GM19468 (cell line): Measurements from ENCODE around the gene WDR75.

ENCODE experiments used
- ATAC-seq: cut with Tn5 transposase; IDR thresholded peaks from one replicate; pipeline ENCODE4 v1.9.1; 2021; ENCODE audit warnings: mild to moderate bottlenecking, moderate library complexity, moderate number of reproducible peaks; ENCODE audit not compliant: unreplicated experiment; ENCODE audit errors: extremely low read depth

Gene WDR75

DNA sequence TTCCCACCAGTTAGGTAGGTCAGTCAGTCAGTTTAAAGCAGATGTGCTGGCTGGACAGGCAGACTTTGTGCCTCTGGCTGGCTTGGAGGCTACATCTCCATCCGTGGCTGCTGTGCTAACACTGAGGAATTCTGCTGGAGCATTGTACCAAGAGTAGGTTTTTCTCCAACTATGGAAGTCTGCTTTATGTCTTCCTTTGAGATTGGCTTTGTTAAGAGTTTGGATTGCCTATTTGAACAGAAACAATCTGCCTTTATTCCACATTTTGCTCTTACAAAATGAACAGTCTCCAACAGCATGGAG lies 46.7 kb downstream of the WDR75 start:
- no peak for ATAC-seq

DNA sequence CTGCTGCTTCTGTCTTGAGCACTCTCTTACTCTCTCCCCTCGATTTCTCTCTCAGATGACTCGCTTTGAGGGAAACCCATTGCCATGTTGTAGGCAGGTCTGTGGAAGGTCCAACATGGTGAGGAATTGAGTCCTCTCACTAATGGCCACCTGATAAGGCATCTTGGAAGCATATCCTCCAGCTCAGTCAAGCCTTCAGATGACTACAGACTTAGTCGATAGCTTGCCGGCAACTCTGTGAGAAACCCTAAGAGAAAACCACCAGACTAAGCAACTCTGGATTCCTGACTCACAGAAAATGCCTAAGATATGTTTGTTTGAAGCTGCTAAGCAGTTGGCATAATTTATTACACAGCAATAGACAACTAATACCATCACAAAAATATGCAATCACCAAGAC lies 51.2 kb downstream of the WDR75 start:
- ATAC-seq: no peak

DNA sequence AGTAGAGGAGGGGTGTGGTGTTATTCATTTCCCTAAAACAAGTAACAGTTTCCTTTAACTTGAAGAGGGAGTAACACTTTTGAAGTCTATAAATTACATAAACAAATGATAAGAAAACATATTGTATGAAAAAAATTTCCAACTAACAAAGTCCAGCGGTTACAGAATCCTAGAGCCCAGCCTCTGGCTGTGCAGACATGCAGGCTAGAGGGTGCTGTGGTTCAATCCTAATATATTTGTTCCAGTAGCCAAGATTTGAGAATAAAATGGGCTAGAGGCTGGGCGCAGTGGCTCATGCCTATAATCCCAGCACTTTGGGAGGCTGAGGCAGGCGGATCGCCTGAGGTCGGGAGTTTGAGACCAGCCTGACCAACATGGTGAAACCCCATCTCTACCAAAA lies 56.9 kb downstream of the WDR75 start:
- ATAC-seq: no peak

DNA sequence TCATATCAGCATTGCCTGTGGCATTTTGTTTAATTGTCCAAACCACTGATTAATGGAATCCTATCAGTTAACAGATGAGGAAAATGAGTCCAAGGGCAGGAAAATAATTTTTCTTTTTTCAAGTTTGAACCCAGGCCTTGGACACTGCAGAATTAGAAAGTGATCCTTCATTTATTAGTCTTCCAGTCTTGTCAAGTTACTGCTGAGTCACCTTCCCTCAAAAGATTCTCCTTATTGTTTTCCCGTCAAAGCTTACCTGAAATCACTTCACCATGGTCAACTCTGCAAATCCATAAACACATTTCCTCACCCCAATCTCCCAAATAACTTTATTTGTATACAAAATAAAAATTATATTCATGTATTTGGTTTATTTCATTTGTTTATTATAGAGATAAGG lies 57.9 kb downstream of the WDR75 start:
- ATAC-seq: no peak

DNA sequence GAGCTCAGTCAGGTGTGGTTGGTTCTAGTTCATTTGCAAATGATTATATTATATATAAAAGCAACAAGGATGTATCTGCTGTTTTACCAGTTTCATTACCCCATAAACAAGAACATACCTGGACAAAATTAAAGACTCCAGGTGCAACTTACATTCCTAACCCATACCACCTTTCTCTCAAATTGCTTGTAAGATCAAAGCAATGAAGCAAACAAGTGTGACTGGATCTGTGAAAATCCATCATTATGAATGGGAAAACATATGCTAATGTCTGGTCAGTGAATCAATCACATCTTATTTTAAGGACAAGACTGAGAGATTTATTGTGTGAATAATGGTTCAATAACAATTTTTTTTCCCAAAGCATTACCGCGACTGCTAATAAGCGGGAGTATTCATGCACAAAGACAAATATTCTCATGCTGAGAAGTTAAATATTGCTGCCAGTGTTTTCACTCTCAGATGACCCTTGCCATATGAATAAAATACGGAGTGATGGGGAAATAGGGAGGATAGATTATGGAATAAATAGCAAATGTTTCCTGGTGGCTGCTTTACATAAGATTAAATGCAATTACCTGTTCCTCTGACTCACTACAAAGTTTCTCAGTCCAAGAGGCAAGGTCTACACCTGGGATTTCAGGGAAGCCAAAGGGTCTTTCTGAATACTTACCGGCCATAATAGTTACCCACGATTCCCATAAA lies 59.3 kb downstream of the WDR75 start:
- no peak for ATAC-seq

DNA sequence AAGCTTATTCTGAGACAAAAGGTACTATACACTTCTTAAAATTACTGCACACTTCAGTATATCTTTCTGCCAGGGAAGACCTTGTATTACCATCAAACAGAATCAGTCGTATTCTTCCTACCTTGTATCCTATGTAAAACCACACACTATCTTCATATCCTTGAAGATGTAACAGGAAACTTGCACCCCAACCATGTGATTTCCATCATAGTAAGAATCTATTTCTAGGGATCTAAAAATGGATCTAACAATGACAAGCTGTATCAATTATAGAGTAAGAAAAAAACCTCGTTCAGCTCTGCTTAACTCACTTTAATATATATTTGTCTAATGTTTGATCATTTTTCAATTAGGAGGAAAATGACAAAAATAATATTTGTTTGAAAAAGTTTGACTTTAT lies 60.2 kb downstream of the WDR75 start:
- no peak for ATAC-seq

DNA sequence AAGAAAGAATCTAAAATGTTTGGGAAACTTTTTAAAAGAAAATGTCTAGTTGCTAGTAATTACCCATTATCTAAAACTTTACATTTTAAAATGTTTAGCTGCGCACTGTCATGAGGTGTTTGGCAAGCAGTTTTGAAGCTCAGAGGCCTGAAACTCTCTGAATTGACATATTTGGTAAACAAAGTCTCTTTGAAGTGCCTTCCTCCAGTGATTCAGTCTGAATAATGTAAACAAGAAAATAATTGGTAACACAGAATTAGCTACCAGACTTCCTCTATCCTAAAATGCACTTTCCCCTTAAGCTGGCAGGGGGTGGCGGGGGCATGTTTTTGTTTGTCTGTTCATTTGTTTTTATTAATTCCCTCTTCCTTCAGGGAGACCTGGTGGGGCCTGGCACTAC lies 61.4 kb downstream of the WDR75 start:
- ATAC-seq: no peak

DNA sequence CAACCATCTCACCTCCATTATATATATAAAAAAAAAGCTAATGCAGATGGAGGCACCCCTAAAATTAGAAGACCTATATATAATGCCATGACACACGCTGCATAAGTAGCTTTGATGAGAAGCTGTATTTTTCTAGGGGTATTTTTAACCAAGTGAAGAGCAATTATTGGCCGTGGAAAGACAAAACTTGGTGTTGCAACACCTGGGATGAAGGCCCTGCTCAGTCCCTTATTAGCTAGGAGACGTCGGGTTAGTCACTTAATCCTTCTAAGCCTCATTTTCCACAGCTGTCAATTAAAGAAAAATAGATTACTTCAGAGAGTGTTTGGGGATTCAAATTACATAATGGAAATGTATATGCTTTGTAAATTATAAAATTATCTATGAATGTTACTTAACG lies 63.0 kb downstream of the WDR75 start:
- no peak for ATAC-seq

DNA sequence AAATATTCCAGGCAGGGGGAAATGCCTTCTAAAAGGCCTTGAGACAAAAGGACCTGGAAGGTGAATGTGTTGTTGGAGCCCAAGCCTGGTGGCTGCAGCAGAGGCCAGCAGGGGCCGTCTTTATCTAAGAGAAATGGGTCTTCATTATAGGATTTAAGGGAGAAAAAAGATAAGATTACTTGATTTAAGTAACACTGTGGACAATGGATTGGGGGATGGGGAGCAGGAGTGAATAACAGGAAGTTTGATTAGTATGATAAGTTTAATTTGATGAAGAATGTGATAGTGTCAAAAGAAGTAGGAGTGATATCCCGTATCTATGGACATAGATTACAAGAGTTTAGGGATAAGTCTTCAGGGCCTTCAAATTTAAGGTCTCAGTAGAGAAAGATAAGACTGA lies 64.2 kb downstream of the WDR75 start:
- ATAC-seq: no peak

DNA sequence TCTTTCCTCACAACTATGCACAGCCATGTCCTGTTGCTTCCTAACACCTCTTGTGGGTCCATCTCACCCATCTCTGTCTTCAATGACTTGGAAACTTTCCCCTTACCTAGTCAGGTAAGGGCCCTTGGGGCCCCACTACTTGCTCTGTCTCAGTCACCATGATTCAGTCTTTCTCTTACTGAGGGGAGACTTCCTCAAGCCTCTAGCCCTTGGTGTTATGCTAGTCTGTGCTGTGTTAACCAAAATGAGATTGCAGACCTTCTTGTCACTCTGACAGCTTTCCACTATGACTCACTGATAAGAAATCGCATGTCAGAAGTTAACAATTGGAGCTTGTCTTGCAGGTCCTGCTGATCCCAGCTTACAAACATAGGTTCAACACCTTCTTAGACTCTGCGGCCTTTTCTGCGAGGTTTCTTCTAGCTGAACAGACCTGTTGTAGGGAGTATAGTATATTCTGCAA lies 65.3 kb downstream of the WDR75 start:
- ATAC-seq: no peak

DNA sequence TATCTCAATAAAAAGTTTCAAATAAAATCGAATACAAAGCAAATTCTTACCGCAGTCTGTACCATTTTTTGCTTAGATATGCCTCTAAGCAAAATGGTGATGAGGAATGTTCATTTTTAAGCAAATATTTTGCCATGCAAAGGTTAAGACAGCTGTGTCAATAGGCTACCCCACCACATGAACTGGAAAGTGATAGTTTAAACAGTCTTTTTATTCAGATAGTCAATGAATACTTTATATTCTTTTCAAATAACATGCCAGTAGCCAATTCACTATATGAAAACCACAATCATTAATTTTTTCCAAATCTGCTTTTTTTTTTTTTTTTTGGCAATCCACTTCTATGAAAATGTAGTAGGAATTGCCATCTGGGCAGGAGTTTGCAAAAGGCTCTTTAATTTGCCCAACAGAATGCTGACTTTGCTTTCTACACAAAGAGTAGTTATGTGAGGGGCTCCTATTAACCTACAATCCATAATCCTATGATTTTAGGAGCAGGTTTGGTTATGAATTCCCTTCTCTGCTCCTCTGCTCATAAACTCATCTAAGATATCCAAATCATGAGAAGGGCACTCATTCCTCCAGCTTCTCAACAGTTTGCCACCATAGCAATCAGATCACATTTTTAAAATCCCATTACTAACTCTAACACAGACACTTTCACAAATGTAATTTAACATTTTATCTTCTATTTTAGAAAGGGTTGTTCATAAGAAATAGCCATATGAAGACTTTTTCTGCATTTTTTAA lies 70.1 kb downstream of the WDR75 start:
- no peak for ATAC-seq

DNA sequence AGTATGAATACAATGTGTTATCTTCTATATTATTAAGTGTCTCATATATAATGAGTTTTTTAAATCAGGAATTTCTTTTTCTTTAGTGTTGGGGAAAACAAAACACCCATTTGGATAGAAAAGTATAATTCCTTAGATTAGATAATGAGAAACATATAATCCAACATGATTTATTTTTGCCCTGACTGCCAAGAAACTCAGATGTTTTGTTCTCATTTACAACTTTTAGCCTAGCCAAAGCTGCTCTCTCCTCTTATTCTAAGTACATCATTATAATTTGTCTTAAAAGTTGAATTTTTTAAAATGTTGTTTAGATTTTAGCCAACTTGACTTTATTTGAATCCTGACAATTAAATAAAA lies 70.7 kb downstream of the WDR75 start:
- ATAC-seq: no peak

DNA sequence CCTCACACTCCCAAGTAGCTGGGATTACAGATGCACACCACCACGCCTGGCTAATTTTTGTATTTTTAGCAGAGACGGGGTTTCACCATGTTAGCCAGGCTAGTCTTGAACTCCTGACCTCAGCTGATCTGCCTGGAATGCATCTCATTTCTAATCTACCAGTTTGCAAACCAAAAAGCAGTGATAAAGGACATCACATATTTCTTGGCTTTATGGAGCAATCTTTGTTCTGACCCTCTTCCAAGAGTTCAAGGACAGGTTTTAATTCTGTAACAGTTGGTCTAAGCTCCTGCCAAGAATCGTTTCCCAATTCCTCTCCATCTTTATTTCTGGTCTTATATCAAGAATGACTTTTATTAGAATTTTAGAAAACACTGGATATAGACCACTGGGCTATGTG lies 71.6 kb downstream of the WDR75 start:
- ATAC-seq: no peak

DNA sequence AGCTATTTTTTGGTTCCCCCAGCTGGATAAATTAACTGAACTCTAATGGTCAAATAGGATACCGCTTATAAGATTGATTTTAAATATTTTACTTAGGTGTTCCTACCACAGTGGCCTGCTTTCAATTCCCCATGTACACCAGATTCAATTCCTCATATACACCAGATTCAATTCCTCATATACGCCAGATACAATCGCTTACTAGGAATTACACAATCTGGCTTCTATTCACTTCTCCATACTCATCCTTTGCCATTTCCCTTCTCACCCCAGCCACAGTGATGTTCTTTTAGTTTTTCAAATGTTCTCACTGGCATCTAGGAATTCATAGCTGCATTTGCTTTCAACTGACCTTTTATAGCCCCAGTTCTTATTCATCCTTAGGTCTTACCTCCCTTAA lies 72.8 kb downstream of the WDR75 start:
- ATAC-seq: no peak

DNA sequence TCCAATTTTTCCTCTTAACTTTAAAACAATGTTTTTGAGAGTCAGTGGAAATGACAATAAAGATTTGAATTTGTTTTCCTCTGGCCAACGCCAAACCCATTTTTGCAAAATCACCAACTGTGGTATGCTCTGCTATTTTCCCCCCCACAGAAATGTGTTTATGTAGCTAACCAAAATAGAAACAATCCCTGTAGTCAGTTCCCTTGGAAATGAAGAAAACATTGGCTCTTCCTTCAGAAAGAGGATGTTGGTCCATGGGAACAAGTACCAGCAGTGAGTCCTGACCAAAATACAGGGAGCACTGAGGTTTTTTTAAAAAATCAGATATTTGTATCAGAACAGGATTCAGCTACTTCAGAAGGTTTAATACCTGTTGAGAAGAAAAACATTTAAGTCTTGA lies 74.0 kb downstream of the WDR75 start:
- no peak for ATAC-seq

DNA sequence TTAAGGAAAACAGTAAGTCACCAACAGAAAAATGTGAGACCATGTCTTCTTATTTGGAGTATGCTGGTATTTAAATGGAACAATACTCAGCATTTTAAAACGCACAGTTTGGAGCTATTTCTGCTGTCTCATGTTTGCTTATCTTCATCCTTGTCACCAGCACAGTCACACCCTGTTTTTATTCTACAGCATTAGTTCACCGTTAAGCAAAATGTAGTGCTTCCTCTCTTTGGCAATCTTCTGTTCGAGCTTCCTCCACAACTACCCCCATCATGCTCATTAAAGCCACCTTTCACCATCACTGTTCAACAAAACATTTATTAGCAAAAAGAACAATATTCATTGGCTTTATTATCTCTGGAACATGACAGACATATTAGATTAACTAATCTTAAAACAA lies 75.3 kb downstream of the WDR75 start:
- no peak for ATAC-seq

DNA sequence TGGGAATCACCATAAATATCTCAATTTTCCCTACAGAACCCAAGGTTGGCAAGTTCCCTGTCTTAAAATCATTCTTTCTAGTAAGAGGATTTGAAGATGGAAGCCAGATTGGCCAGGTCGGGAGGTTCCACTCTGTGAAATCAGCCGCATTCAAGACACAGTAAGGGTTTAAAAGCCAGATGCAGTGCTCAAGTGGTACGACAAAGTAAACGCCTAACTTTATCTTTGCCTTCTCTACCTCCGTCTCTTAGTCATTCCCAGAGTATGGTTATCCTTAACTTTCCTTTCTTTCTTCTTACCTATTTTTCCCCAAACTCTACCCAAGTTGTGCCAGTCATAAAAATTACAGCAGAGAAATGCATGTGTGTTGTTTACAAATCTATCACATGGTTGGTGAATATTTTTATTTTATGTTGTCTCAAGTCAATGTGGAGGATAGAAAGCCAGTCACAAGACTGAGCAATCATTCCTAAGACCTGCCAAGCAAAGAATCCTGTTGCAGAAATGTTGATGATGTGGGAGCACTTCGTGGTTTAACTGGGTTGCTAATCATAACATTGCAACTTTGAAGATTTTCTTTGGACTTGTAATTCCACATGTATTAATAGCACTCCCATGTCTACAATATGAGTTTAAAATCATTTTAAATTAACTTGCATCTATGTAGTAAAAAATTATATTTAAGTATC lies 76.7 kb downstream of the WDR75 start:
- no peak for ATAC-seq

DNA sequence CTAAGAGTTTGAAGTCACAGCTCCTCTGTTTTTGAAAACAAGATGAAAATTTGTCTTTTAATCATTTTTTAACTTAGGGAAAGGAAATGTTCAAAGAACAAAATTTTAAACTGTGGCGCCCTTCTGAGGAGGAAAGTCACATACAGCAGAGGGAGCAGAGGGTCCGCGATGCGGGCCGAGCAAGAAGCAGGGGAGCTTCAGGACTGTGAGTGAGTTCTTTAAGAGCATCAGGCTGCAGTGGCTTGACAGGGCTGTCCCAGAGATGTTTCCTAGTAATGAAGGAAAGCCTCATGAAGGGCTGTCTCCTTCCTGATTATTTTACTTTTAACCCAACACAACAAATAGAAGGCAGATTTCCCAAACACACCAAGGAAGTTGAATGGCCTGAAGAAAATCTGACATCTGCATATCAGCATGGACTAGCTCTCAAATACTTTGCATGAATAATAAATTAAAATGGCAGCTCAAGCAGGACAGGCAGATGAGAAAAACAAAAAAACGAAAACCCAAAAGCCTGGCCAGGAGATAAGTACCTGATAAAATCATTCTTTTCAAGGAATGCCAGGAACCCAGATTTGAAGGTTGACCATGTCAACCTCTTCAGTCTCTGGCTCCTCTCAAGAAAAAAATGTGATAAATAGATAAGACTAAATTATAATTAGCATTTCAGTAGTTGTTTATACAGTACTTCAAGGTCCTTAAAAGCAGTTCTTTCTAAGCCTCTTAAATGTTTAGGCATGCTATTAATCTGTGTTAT lies 78.5 kb downstream of the WDR75 start:
- ATAC-seq: no peak

DNA sequence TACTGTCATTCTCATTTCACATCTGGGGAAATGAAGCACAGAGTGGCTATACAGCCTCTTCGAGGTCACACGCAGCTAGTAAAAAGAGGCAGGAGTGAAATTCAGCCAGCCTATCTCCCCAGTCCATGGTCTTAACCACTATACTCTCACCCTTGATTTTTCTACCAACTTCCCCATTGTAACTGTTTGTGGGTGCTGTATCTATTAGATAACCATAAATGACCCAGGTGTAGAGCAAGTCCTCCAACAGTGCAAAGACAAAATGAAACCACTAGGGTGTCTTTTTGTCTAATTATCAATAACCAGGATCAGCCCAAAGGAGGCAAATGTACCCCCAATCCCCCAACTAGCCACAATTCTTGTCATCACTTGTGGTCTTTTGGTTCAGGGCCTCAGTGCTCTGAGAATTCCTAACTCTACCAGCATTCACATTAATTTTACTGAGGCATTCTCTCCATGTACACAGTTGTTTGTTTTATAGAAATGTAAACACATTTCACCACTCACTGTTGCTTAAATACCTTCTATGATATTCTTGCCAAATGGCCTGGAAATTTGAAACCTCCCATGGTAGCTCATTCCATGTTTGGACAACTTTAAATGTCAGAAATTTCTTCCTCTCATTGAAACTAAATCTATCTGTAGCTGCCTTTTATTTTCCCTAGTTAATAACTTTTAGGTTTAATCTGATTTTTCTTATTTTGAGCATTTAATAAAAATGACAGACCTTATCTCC lies 80.6 kb downstream of the WDR75 start:
- no peak for ATAC-seq

DNA sequence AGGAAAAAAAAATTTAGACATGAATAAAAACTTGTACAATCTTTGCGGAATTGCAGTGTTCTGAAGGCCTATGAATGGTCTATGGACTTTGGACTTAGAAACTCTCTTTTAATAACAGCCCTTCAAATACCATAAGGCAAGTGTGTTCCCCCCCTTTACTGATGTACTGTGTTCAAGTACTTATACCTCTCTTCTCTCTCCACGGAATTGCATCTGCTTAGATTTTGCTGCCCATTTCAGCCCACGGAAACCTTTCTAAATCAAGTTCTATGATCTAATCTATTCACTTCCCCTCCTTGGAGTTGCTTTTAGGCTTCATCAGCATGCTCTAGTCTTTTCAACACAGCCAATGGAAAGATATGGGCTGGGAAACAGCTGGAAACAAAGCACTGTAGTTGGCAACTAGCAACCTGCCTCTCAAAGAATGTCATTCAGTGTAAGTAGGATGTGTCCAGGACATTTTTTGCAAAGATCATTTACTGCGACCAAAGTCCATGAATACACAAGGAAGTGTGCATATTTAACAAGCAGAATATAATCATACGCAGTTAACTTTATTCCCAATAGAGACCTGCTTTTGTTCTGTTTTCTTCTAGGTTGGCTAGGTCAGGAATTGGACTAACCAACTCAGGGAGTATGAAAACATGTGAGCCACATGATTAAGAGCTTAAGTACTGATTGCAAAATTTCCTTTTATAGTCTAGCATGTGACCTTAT lies 81.3 kb downstream of the WDR75 start:
- ATAC-seq: no peak
